Measurements from ENCODE around the gene METTL23. TPM values are rescaled to one million over a fixed set of nuclear protein-coding genes. Genes with fewer than 3 reads are reported as not detected.

The METTL23 gene, protein sequence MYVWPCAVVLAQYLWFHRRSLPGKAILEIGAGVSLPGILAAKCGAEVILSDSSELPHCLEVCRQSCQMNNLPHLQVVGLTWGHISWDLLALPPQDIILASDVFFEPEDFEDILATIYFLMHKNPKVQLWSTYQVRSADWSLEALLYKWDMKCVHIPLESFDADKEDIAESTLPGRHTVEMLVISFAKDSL
- 10 to 100 TPM; 18.3 to 29.7 (median 23.0) TPM for total RNA-seq

DNA sequence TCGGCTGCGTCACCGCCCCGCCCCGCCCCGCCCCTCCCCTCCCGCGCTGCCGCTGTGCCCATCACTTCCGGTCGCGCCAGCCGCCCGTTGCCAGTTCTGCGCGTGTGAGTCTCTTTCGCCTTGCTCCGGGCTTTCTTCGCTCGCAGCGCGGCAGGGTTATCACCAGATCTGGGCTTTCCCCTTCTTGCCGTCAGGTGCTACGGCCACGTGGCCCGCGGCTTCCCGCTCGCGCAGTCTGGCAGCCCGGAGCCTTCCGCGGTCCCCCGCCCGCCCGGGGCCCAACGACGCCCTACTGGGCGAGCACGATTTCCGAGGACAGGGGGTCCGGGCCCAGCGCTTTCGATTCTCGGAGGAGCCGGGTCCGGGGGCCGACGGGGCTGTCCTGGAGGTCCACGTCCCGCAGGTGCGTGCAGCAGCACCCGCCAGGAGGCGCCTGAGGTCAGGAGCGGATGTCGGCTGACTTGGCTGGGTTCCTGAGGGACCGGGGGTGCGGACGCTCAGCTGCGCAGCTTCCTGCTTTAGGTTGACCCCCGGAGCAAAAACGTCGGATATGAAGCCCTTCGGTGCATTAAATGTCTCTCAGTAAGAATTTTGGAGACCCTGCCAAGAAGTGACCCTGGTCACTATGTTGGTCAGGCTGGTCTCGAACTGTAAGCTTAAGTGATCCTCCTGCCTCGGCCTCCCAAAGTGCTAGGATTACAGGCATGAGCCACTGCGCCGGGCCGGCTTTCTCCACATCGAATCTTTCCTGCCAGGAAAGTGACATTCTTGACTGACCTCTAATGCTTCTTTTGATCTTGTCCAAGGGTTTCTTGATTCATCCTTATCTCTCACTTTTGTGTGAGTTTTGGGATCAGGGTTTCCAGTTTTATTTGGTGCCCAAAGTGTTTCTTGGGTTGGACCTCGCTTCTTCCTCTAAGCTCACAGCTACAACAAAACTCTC lies at the start of gene METTL23:
METTL23 (plus strand) TSS at position 64 of the 943 bp plus-strand sequence. CDS start 2,872 bp downstream, outside the sequence.
- peak within 1 kb of the TSS; percentile 98 to 100 (median 100) for H3K27ac ChIP-seq (replicated peaks in 1 of 4)
- H3K9me3 ChIP-seq, result no peaks in the 10 kb centered on the region
- intact Hi-C loops (cut with DNase I), result no loop called here
- peak; percentile 94 for DNase-seq (ENCODE audit: extremely low spot score)
- WGBS, result 2% methylated on average over 37 of the region's 71 CpGs
- TF ChIP-seq, protein P1, sequence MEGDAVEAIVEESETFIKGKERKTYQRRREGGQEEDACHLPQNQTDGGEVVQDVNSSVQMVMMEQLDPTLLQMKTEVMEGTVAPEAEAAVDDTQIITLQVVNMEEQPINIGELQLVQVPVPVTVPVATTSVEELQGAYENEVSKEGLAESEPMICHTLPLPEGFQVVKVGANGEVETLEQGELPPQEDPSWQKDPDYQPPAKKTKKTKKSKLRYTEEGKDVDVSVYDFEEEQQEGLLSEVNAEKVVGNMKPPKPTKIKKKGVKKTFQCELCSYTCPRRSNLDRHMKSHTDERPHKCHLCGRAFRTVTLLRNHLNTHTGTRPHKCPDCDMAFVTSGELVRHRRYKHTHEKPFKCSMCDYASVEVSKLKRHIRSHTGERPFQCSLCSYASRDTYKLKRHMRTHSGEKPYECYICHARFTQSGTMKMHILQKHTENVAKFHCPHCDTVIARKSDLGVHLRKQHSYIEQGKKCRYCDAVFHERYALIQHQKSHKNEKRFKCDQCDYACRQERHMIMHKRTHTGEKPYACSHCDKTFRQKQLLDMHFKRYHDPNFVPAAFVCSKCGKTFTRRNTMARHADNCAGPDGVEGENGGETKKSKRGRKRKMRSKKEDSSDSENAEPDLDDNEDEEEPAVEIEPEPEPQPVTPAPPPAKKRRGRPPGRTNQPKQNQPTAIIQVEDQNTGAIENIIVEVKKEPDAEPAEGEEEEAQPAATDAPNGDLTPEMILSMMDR (IDR thresholded peaks at IDR 0.05), result peak; percentile 72 to 83 (median 78)
- TF ChIP-seq POLR2AphosphoS5 (IDR thresholded peaks at IDR 0.05) (peak; percentile 80 to 93), EP300 (IDR thresholded peaks at IDR 0.05) (no peak), POLR2A (IDR thresholded peaks at IDR 0.05; ENCODE audit: low read depth) (peak; percentile 76)
- H3K27me3 ChIP-seq, result no peaks in the 10 kb centered on the region
- peaks cover 28 to 55% (median 45%) of the 10 kb centered on the region in 4 donors for H3K36me3 ChIP-seq
- peak within 1 kb of the TSS; percentile 76 to 95 (median 82) for H3K4me3 ChIP-seq
- peaks cover 58 to 84% (median 82%) of the 10 kb centered on the region in 4 donors for H3K4me1 ChIP-seq

DNA sequence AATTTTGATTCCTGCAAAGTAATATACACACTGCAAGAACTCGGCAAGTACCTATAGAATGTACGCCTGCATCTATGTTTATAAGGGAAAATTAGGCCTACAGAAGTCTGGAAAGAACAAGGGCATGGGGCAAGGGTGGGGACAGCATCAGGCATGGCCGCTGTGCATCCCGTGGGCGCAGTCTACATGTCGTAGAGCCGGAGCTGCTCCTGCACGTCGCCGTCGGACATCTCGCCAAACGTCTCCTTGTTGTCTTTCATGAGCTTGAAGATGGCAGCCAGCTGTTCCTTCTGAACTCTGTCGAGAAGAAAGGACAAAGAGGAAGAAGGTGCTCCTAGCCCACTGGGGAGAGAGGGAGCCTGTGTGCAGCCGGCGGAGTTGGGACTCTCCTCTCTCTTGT lies 49.2 kb upstream of the METTL23 start:
- WGBS, result 81% methylated on average over 16 of the region's 16 CpGs

DNA sequence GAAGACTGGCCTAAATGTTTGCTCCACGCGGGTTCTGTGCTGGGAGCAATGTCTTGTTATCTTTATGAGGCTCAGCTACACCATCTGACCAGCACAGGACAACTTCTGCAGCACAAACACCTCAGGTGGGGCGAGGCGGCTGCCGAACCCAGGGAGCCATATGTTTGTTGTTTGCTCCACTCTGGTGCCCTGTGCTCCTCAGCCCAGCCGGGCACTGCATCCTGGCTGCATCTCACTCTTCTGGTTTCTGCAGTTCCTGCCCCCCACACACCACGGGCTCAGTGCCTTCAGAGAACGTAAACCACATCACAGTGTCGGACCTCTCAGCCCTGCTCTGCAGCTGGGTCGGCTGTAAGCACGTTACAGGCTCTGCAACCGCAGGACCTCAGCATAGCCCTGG lies 48.3 kb upstream of the METTL23 start:
- no peaks in the 10 kb centered on the region for H3K9me3 ChIP-seq
- no peak overlapping the region for H3K27ac ChIP-seq (replicated peaks in 1 of 4)
- H3K36me3 ChIP-seq, result peaks cover 4 to 68% (median 56%) of the 10 kb centered on the region in 4 donors
- WGBS, result 75% methylated on average over 5 of the region's 12 CpGs
- no peak for DNase-seq (ENCODE audit: extremely low spot score)
- TF ChIP-seq EP300 (IDR thresholded peaks at IDR 0.05), result no peak
- TF ChIP-seq, protein P1 (IDR thresholded peaks at IDR 0.05), result no peak
- no peak for TF ChIP-seq POLR2A (IDR thresholded peaks at IDR 0.05; ENCODE audit: low read depth)
- no peak for TF ChIP-seq POLR2AphosphoS5 (IDR thresholded peaks at IDR 0.05)
- no peak overlapping the region for H3K4me3 ChIP-seq
- intact Hi-C loops (cut with DNase I), result no loop called here
- H3K27me3 ChIP-seq, result no peaks in the 10 kb centered on the region
- H3K4me1 ChIP-seq, result peaks cover 25 to 28% (median 26%) of the 10 kb centered on the region in 4 donors

More for the DNA sequence above, 49.2 kb upstream of the METTL23 start:
- Histone ChIP-seq H3K9me3 (no peaks in the 10 kb centered on the region), H3K4me1 (peaks cover 16 to 22% (median 21%) of the 10 kb centered on the region in 4 donors), H3K36me3 (peaks cover 4 to 59% (median 47%) of the 10 kb centered on the region in 4 donors), H3K27ac (replicated peaks in 1 of 4) (no peak overlapping the region), H3K27me3 (no peaks in the 10 kb centered on the region), H3K4me3 (no peak overlapping the region)
- DNase-seq (ENCODE audit: extremely low spot score), result no peak
- intact Hi-C loops (cut with DNase I), result no loop called here
- TF ChIP-seq POLR2A (IDR thresholded peaks at IDR 0.05; ENCODE audit: low read depth), result no peak
- TF ChIP-seq EP300 (IDR thresholded peaks at IDR 0.05), result no peak
- TF ChIP-seq, protein P1 (IDR thresholded peaks at IDR 0.05), result no peak

DNA sequence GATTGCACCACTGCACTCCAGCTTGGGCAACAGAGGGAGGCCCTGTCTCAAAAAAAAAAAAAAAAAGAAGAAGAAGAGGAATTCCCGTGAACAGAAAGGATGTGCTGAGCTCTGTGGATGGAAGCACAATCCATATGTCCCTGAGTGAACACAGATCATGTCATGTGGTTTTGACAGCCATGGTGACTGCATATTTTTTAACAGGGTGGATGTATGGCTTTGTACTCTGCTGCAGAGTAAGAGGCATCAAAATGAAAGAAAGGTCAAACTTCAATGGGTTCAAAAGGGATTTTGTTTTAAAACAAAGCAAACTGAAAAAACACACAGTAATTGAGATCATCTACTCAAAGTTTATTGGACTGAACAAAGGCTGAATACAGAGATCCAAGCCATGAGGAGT lies 47.4 kb upstream of the METTL23 start:
- WGBS, result 31% methylated on average over 1 of the region's 1 CpG
- H3K36me3 ChIP-seq, result peaks cover 4 to 77% (median 66%) of the 10 kb centered on the region in 4 donors
- H3K4me3 ChIP-seq, result no peak overlapping the region
- no peak for DNase-seq (ENCODE audit: extremely low spot score)
- no peaks in the 10 kb centered on the region for H3K27me3 ChIP-seq
- intact Hi-C loops (cut with DNase I), result no loop called here
- H3K27ac ChIP-seq (replicated peaks in 1 of 4), result no peak overlapping the region
- H3K4me1 ChIP-seq, result peaks cover 33 to 37% (median 35%) of the 10 kb centered on the region in 4 donors
- H3K9me3 ChIP-seq, result no peaks in the 10 kb centered on the region
- TF ChIP-seq POLR2A (IDR thresholded peaks at IDR 0.05; ENCODE audit: low read depth), result no peak
- TF ChIP-seq, protein P1 (IDR thresholded peaks at IDR 0.05), result no peak
- TF ChIP-seq POLR2AphosphoS5 (IDR thresholded peaks at IDR 0.05), result no peak
- TF ChIP-seq EP300 (IDR thresholded peaks at IDR 0.05), result no peak

All from esophagus muscularis mucosa (tissue), 4 donors.